NT2/D1 (cell line): Measurements from ENCODE around the gene GID8.
"Not testable (repeated sequence)": the region's sequence is repeated elsewhere in the genome, so short reads cannot be mapped to it uniquely, and the experiment has no call there.

Source experiments
- DNase-seq: peaks from one replicate; pipeline ENCODE4 v3.0.0-alpha.2; 2011; ENCODE audit warnings: low read depth, low spot score
- H3K27me3 ChIP-seq: 2 replicates; pipeline ENCODE4 v1.6.0; 2011; ENCODE audit warnings: mild to moderate bottlenecking; ENCODE audit not compliant: insufficient read length, insufficient read depth
- H3K36me3 ChIP-seq: 2 replicates; pipeline ENCODE4 v1.6.1; 2011; ENCODE audit warnings: mild to moderate bottlenecking, low read length, mixed read lengths; ENCODE audit not compliant: insufficient read depth, insufficient read length
- H3K4me1 ChIP-seq: 2 replicates; pipeline ENCODE4 v1.5.1; 2011; ENCODE audit not compliant: insufficient read depth, insufficient read length
- H3K4me3 ChIP-seq: 2 replicates; pipeline ENCODE4 v1.5.1; 2011; ENCODE audit warnings: low read depth; ENCODE audit not compliant: insufficient read length
- H3K9ac ChIP-seq: 2 replicates; pipeline ENCODE4 v1.6.0; 2011; ENCODE audit warnings: low read depth; ENCODE audit not compliant: insufficient read length
- H3K9me3 ChIP-seq: 2 replicates; pipeline ENCODE4 v1.5.1; 2011; ENCODE audit warnings: mild to moderate bottlenecking, low read length; ENCODE audit not compliant: insufficient read depth
- SUZ12 ChIP-seq: IDR thresholded peaks from 2 replicates; pipeline ENCODE4 v1.6.1; 2011; ENCODE audit not compliant: insufficient read length, insufficient read depth; ENCODE audit errors: extremely low read depth
- YY1 ChIP-seq: IDR thresholded peaks from 2 replicates; pipeline ENCODE4 v1.6.1; 2011; ENCODE audit not compliant: insufficient read length, insufficient read depth
- ZNF274 ChIP-seq: IDR thresholded peaks from 2 replicates; pipeline ENCODE4 v1.6.1; 2011; ENCODE audit warnings: mild to moderate bottlenecking, low read depth, low read length

Gene GID8

DNA sequence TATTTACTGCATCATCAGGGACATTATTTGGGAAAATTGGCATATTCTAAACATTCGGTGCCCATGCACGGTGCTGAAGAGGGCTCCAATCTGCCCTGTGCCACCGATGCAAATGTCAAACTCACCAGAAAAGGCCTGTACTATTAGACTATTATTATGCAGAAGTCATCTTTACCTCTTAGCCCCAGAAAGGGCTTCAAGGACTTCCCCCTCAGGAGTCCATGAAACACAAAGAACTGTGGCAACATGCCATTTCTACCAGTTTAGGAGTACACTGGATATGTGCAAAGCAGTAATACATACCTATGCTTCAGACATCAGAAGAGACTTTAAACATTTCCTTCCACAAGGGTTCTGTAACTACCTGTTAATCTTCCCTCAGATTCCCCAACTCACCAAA lies 20.2 kb upstream of the GID8 start:
- no peak for TF ChIP-seq ZNF274
- no peak for TF ChIP-seq SUZ12
- no peak for TF ChIP-seq YY1
- H3K36me3 ChIP-seq, result peaks cover 24% of the 10 kb centered on the region
- no peaks in the 10 kb centered on the region for H3K9me3 ChIP-seq
- H3K4me3 ChIP-seq, result no peak overlapping the region
- H3K4me1 ChIP-seq, result peaks cover 9% of the 10 kb centered on the region
- H3K27me3 ChIP-seq, result no peaks in the 10 kb centered on the region
- DNase-seq, result no peak
- H3K9ac ChIP-seq, result no peak overlapping the region

DNA sequence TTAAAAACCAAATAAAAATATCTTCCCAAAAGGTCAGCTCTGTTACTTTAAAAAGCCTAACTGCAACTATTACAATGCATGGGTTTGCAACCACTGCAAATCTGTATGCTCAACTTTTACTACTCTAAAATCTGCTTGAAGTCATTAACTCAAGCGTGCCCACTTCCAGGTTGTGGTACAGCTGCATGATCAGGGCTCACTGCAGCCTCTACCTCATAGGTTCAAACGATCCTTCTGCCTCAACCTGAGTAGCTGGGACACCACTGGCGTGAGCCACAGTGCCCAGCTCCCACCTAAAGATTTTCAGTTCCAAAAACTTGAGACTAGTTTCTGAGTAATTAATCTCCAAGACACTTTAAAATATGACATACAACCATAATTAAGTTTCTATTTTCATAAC lies 19.8 kb upstream of the GID8 start:
- no peak overlapping the region for H3K9ac ChIP-seq
- no peaks in the 10 kb centered on the region for H3K27me3 ChIP-seq
- DNase-seq, result no peak
- H3K4me1 ChIP-seq, result peaks cover 9% of the 10 kb centered on the region
- H3K9me3 ChIP-seq, result no peaks in the 10 kb centered on the region
- peaks cover 20% of the 10 kb centered on the region for H3K36me3 ChIP-seq
- H3K4me3 ChIP-seq, result no peak overlapping the region
- no peak for TF ChIP-seq YY1
- TF ChIP-seq ZNF274, result no peak
- no peak for TF ChIP-seq SUZ12

DNA sequence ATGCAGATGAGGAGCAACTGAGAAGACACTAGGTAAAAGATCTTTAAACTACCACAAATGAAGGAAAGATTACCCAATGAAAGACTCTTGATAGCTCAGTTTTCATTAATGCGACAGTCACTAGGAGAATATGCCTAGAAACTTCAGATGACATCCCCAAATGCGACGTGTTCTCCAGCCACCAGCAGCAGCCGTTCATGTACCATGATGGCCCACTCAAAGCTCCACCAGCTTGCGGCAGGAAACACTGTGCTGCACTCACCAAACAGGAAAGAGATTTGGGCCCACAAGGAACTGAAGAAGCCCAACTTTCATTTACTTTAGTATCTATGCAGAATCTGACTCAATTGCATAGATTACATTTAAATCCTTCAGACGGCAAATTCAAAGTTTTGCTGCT lies 19.1 kb upstream of the GID8 start:
- Histone ChIP-seq H3K36me3 (peaks cover 13% of the 10 kb centered on the region), H3K9ac (no peak overlapping the region), H3K9me3 (no peaks in the 10 kb centered on the region), H3K4me3 (no peak overlapping the region), H3K4me1 (peaks cover 9% of the 10 kb centered on the region), H3K27me3 (no peaks in the 10 kb centered on the region)
- no peak for TF ChIP-seq ZNF274
- TF ChIP-seq YY1, result no peak
- no peak for TF ChIP-seq SUZ12
- DNase-seq, result no peak

DNA sequence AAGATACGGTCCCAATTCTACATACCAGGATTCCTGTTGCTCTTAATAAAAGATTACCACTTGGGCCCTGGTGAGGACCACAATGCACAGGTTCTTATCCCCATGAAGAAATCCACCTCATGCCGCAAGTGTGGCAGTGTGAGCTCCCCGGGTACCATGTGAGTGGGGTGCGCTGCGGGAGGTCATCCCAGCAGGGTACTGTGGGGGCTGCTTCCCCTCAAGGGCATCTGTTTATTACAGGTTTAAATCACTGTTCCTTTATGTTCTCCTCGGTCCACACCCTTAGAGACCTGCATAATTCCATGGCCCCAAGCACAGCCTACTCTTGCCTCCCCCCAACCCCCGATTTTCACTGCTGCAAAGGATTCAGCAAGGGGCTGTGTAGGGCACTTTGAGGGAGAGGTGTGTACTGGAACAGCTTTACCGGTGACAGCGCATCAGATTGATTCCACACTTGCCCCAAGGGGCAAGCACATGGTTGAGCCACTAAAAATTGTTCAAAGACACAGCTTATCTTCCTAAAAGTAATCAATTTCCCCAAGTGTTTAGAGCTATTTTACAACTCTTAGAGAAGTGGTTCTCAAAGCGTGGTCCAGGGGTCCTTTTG lies 17.8 kb upstream of the GID8 start:
- no peak for TF ChIP-seq SUZ12
- no peak for TF ChIP-seq ZNF274
- no peak for TF ChIP-seq YY1
- no peak for DNase-seq
- H3K4me3 ChIP-seq, result no peak overlapping the region
- no peak overlapping the region for H3K9ac ChIP-seq
- H3K27me3 ChIP-seq, result no peaks in the 10 kb centered on the region
- H3K4me1 ChIP-seq, result peaks cover 7% of the 10 kb centered on the region
- H3K36me3 ChIP-seq, result peaks cover 6% of the 10 kb centered on the region
- H3K9me3 ChIP-seq, result no peaks in the 10 kb centered on the region

DNA sequence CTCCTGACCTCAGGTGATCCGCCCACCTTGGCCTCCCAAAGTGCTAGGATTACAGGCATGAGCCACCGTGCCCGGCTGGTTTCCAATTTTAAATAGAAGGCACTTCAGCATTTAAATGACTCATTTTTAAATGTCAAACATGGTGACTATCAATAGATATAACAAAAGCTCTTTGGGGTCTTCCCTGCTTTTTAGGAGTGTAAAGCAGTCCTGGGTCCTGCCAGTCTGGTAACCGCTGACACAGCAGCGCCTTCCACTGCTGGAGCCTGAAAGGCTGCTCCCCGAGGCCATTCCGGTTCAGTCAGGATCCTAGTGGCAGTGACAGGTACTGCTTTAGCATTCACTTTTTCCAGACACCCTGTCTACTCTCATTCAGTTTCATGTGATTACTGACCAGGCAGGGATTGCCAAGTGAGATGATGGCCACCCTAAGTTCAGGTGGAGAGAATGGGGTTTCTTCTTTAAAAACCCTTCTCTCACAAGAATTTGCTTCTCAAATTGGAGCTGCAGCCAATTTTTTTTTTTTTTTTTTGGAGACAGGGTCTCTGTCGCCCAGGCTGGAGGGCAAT lies 16.7 kb upstream of the GID8 start:
- no peaks in the 10 kb centered on the region for H3K27me3 ChIP-seq
- no peak for DNase-seq
- H3K36me3 ChIP-seq, result peaks cover 6% of the 10 kb centered on the region
- H3K9me3 ChIP-seq, result no peaks in the 10 kb centered on the region
- no peak for TF ChIP-seq ZNF274
- TF ChIP-seq SUZ12, result no peak
- TF ChIP-seq YY1, result no peak
- no peak overlapping the region for H3K4me3 ChIP-seq
- H3K9ac ChIP-seq, result no peak overlapping the region
- H3K4me1 ChIP-seq, result peaks cover 7% of the 10 kb centered on the region

DNA sequence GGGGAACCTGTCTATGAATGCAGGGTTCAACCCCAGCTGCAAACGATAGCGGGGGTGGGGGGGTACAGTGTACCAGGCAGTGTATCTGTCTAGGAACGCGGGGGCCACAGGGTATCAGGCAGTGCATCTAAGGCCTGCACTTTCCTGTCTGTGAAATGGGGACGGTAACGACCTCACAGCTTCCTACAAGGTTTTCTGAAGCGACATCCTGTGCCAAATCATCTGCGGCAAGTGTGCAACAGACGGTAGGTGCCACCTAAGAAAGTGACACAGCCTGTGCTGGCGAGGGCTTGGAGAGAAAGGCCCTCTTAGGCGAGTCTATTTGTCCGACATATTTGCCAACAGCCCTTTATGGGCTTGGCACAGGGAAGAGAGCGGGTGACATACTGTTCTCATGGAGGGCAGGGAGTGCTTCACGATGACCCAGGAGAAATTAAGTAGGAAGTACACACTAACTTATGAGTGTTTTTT lies 15.5 kb upstream of the GID8 start:
- H3K9ac ChIP-seq, result no peak overlapping the region
- peaks cover 7% of the 10 kb centered on the region for H3K4me1 ChIP-seq
- H3K27me3 ChIP-seq, result no peaks in the 10 kb centered on the region
- DNase-seq, result no peak
- no peaks in the 10 kb centered on the region for H3K9me3 ChIP-seq
- H3K4me3 ChIP-seq, result no peak overlapping the region
- peaks cover 4% of the 10 kb centered on the region for H3K36me3 ChIP-seq
- TF ChIP-seq YY1 (no peak), ZNF274 (no peak), SUZ12 (no peak)

DNA sequence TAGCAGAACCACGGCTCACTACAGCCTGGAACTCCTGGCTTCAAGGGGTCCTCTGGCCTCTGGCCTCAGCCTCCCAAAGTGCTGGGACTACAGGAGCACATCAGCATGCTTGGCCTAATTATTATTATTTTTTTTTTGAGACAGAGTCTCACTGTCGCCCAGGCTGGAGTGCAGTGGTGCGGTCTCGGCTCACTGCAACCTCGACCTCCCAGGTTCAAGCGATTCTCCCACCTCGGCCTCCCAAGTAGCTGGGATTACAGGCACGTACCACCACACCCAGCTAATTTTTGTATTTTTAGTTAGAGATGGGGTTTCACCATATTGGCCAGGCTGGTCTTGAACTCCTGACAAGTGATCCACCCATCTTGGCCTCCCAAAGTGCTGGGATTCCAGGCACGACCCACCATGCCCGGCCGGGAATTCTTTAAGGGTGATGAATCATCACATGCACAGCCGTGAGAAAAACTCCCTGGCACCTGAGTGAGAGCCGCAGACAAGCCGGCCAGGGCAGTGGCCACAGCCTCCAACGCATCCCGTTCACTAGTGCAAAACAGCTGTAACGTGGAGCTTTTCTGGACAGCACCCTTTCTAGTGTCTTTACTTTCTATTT lies 14.8 kb upstream of the GID8 start:
- not testable (repeated sequence) for H3K36me3 ChIP-seq, H3K9ac ChIP-seq, H3K9me3 ChIP-seq, H3K27me3 ChIP-seq, DNase-seq, H3K4me1 ChIP-seq, H3K4me3 ChIP-seq
